Measurements from ENCODE around the gene SNX8.
"Not testable (repeated sequence)": the region's sequence is repeated elsewhere in the genome, so short reads cannot be mapped to it uniquely, and the experiment has no call there.

Gene SNX8

GRCh38 chr7:2290877-2291276 lies 23.4 kb downstream of the SNX8 start:
- no peak for DNase-seq (ENCODE audit: low spot score)

- no peak for DNase-seq (ENCODE audit: low spot score)
These were observed 24.6 kb downstream of the SNX8 start for GRCh38 chr7:2289621-2290020.

GRCh38 chr7:2289111-2289586 lies 25.1 kb downstream of the SNX8 start:
- DNase-seq (ENCODE audit: low spot score): no peak

GRCh38 chr7:2288503-2288902 lies 25.7 kb downstream of the SNX8 start:
- no peak for DNase-seq (ENCODE audit: low spot score)

- DNase-seq (ENCODE audit: low spot score): no peak
These were observed 26.5 kb downstream of the SNX8 start for GRCh38 chr7:2287745-2288144.

GRCh38 chr7:2283074-2283473 lies 31.2 kb downstream of the SNX8 start:
- no peak for DNase-seq (ENCODE audit: low spot score)

- no peak for DNase-seq (ENCODE audit: low spot score)
These were observed 32.0 kb downstream of the SNX8 start for GRCh38 chr7:2282185-2282751.

- no peak for DNase-seq (ENCODE audit: low spot score)
These were observed 32.7 kb downstream of the SNX8 start for GRCh38 chr7:2281541-2281940.

GRCh38 chr7:2280424-2280823 lies 33.8 kb downstream of the SNX8 start:
- no peak for DNase-seq (ENCODE audit: low spot score)

- DNase-seq (ENCODE audit: low spot score): no peak
These were observed 34.3 kb downstream of the SNX8 start for GRCh38 chr7:2279896-2280295.

GRCh38 chr7:2278026-2278425 lies 36.2 kb downstream of the SNX8 start:
- no peak for DNase-seq (ENCODE audit: low spot score)

GRCh38 chr7:2276107-2276506 lies 38.1 kb downstream of the SNX8 start:
- no peak for DNase-seq (ENCODE audit: low spot score)

GRCh38 chr7:2275101-2275500 lies 39.1 kb downstream of the SNX8 start:
- DNase-seq (ENCODE audit: low spot score): no peak

- no peak for DNase-seq (ENCODE audit: low spot score)
These were observed 39.6 kb downstream of the SNX8 start for GRCh38 chr7:2274666-2275065.

- no peak for DNase-seq (ENCODE audit: low spot score)
These were observed 40.4 kb downstream of the SNX8 start for GRCh38 chr7:2273866-2274265.

GRCh38 chr7:2272031-2272430 lies 42.2 kb downstream of the SNX8 start:
- DNase-seq (ENCODE audit: low spot score): no peak

GRCh38 chr7:2271273-2272026 lies 42.8 kb downstream of the SNX8 start:
- DNase-seq (ENCODE audit: low spot score): no peak

- no peak for DNase-seq (ENCODE audit: low spot score)
These were observed 43.7 kb downstream of the SNX8 start for GRCh38 chr7:2270495-2270894.

GRCh38 chr7:2269991-2270460 lies 44.2 kb downstream of the SNX8 start:
- no peak for DNase-seq (ENCODE audit: low spot score)

- DNase-seq (ENCODE audit: low spot score): not testable (repeated sequence)
These were observed 44.9 kb downstream of the SNX8 start for GRCh38 chr7:2269089-2269990.

- no peak for DNase-seq (ENCODE audit: low spot score)
These were observed 47.3 kb downstream of the SNX8 start for GRCh38 chr7:2266911-2267310.

- DNase-seq (ENCODE audit: low spot score): no peak
These were observed 50.1 kb downstream of the SNX8 start for GRCh38 chr7:2264158-2264557.

- no peak for DNase-seq (ENCODE audit: low spot score)
These were observed 51.1 kb downstream of the SNX8 start for GRCh38 chr7:2263176-2263575.

All from HuH-7 (cell line).